ENCODE data around the gene NXPE1. TPM values are rescaled to one million over a fixed set of nuclear protein-coding genes. Genes with fewer than 3 reads are reported as not detected.

NXPE1 gene
- total RNA-seq, 1 donor from 2014 or later, result not detected

GRCh38 chr11:114598461-114598860 is 38.8 kb upstream of the NXPE1 start:
- H3K9me3 Mint-ChIP-seq (ENCODE audit: unreplicated experiment), result no peaks in the 10 kb centered on the region
- no peak for DNase-seq (ENCODE audit: low spot score)
- H3K27me3 Mint-ChIP-seq (ENCODE audit: unreplicated experiment), result no peaks in the 10 kb centered on the region
- H3K4me3 Mint-ChIP-seq (ENCODE audit: unreplicated experiment), result no peak overlapping the region
- H3K4me1 Mint-ChIP-seq (ENCODE audit: unreplicated experiment), result no peaks in the 10 kb centered on the region
- TF ChIP-seq, protein P1, sequence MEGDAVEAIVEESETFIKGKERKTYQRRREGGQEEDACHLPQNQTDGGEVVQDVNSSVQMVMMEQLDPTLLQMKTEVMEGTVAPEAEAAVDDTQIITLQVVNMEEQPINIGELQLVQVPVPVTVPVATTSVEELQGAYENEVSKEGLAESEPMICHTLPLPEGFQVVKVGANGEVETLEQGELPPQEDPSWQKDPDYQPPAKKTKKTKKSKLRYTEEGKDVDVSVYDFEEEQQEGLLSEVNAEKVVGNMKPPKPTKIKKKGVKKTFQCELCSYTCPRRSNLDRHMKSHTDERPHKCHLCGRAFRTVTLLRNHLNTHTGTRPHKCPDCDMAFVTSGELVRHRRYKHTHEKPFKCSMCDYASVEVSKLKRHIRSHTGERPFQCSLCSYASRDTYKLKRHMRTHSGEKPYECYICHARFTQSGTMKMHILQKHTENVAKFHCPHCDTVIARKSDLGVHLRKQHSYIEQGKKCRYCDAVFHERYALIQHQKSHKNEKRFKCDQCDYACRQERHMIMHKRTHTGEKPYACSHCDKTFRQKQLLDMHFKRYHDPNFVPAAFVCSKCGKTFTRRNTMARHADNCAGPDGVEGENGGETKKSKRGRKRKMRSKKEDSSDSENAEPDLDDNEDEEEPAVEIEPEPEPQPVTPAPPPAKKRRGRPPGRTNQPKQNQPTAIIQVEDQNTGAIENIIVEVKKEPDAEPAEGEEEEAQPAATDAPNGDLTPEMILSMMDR (IDR thresholded peaks at IDR 0.05; ENCODE audit: unreplicated experiment), result no peak
- H3K36me3 Mint-ChIP-seq (ENCODE audit: low read depth, unreplicated experiment), result no peaks in the 10 kb centered on the region
- no peak overlapping the region for H3K27ac Mint-ChIP-seq (ENCODE audit: unreplicated experiment)

- TF ChIP-seq, protein P1 (IDR thresholded peaks at IDR 0.05; ENCODE audit: unreplicated experiment), result no peak
- Mint-ChIP-seq H3K4me3 (ENCODE audit: unreplicated experiment) (no peak overlapping the region), H3K27me3 (ENCODE audit: unreplicated experiment) (no peaks in the 10 kb centered on the region), H3K9me3 (ENCODE audit: unreplicated experiment) (no peaks in the 10 kb centered on the region), H3K36me3 (ENCODE audit: low read depth, unreplicated experiment) (no peaks in the 10 kb centered on the region), H3K27ac (ENCODE audit: unreplicated experiment) (no peak overlapping the region), H3K4me1 (ENCODE audit: unreplicated experiment) (no peaks in the 10 kb centered on the region)
- DNase-seq (ENCODE audit: low spot score), result no peak
Measured at GRCh38 chr11:114596175-114596919, 36.7 kb upstream of the NXPE1 start.

DNA sequence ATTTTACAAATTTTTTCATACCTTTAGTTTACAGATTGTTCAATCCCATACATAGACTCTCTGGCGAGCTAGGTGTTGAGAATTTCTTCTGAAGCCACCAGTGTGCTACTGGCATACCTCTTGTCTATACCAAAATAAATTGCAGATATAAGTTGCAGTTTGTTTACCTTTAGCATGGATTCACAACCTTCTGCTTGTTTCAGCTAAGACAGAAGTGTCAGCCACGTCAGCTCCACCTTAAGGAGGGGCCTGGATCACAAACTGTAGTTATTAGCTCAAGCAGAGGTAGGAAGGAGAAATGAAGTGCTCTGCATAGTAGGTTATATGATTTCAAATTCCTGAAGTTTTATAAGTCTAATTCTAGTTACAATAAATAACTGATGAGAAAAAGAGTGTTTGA is 35.9 kb upstream of the NXPE1 start, which contains the start of gene NXPE4:
TSS of gene NXPE4 (minus strand) at position 216 of the 400 bp plus-strand sequence. CDS start 1,027 bp downstream, outside the sequence.
- Mint-ChIP-seq H3K4me3 (ENCODE audit: unreplicated experiment) (no peak within 1 kb of the TSS), H3K9me3 (ENCODE audit: unreplicated experiment) (no peaks in the 10 kb centered on the region), H3K27me3 (ENCODE audit: unreplicated experiment) (no peaks in the 10 kb centered on the region), H3K27ac (ENCODE audit: unreplicated experiment) (no peak within 1 kb of the TSS), H3K36me3 (ENCODE audit: low read depth, unreplicated experiment) (no peaks in the 10 kb centered on the region), H3K4me1 (ENCODE audit: unreplicated experiment) (no peaks in the 10 kb centered on the region)
- DNase-seq (ENCODE audit: low spot score), result no peak
- TF ChIP-seq, protein P1 (IDR thresholded peaks at IDR 0.05; ENCODE audit: unreplicated experiment), result no peak

- Mint-ChIP-seq H3K27me3 (ENCODE audit: unreplicated experiment) (no peaks in the 10 kb centered on the region), H3K27ac (ENCODE audit: unreplicated experiment) (no peak overlapping the region), H3K9me3 (ENCODE audit: unreplicated experiment) (no peaks in the 10 kb centered on the region), H3K4me3 (ENCODE audit: unreplicated experiment) (no peak overlapping the region), H3K4me1 (ENCODE audit: unreplicated experiment) (no peaks in the 10 kb centered on the region), H3K36me3 (ENCODE audit: low read depth, unreplicated experiment) (no peaks in the 10 kb centered on the region)
- TF ChIP-seq, protein P1 (IDR thresholded peaks at IDR 0.05; ENCODE audit: unreplicated experiment), result no peak
- no peak for DNase-seq (ENCODE audit: low spot score)
Measured at GRCh38 chr11:114594703-114595102, 35.0 kb upstream of the NXPE1 start.

- Mint-ChIP-seq H3K4me3 (ENCODE audit: unreplicated experiment) (no peak overlapping the region), H3K9me3 (ENCODE audit: unreplicated experiment) (peaks cover 23% of the 10 kb centered on the region), H3K36me3 (ENCODE audit: low read depth, unreplicated experiment) (peaks cover 25% of the 10 kb centered on the region), H3K27ac (ENCODE audit: unreplicated experiment) (no peak overlapping the region), H3K4me1 (ENCODE audit: unreplicated experiment) (no peaks in the 10 kb centered on the region), H3K27me3 (ENCODE audit: unreplicated experiment) (peaks cover 2% of the 10 kb centered on the region)
- TF ChIP-seq, protein P1 (IDR thresholded peaks at IDR 0.05; ENCODE audit: unreplicated experiment), result no peak
- no peak for DNase-seq (ENCODE audit: low spot score)
Measured at GRCh38 chr11:114587398-114587953, 27.8 kb upstream of the NXPE1 start.
